DND-41 (cell line): ENCODE data around the gene MYLK4.

ENCODE experiments used
- CTCF ChIP-seq: IDR thresholded peaks from 2 replicates; pipeline ENCODE4 v1.5.1; 2012; ENCODE audit warnings: borderline replicate concordance, low read length, moderate library complexity, mild to moderate bottlenecking; ENCODE audit not compliant: poor library complexity, severe bottlenecking; ENCODE audit errors: extremely low read depth
- EZH2 ChIP-seq: IDR thresholded peaks from 3 replicates; pipeline ENCODE4 v1.6.1; 2012; ENCODE audit warnings: borderline replicate concordance, low read depth, mild to moderate bottlenecking, moderate library complexity, low read length, inconsistent platforms; ENCODE audit not compliant: severe bottlenecking

- TF ChIP-seq CTCF, result no peak
- TF ChIP-seq EZH2, result no peak
These were observed 4.7 kb upstream of the MYLK4 start for GRCh38 chr6:2755456-2755855.
